Measurements from ENCODE around the gene FAM131B.

FAM131B gene

GRCh38 chr7:143362131-143363015, at the start of gene FAM131B:
Gene FAM131B (minus strand): TSS chr7:143362713. CDS start chr7:143362603, 110 bp downstream.
- Histone ChIP-seq H3K36me3 (ENCODE audit: low read depth) (no peaks in the 10 kb centered on the region), H3K4me3 (ENCODE audit: severe bottlenecking) (peak within 1 kb of the TSS; percentile 32), H3K9me3 (ENCODE audit: severe bottlenecking) (no peaks in the 10 kb centered on the region), H3K4me1 (ENCODE audit: insufficient read depth, poor library complexity, severe bottlenecking) (no peaks in the 10 kb centered on the region), H3K27ac (ENCODE audit: poor library complexity, severe bottlenecking) (no peak within 1 kb of the TSS), H3K27me3 (ENCODE audit: insufficient read depth, poor library complexity, severe bottlenecking) (peaks cover 43% of the 10 kb centered on the region)
- peak; percentile 60 for ATAC-seq (ENCODE audit: low read depth)
- DNase-seq (ENCODE audit: low spot score): no peak
- no peak for TF ChIP-seq CTCF (IDR thresholded peaks at IDR 0.05; ENCODE audit: poor library complexity, severe bottlenecking)

GRCh38 chr7:143411976-143412708, 49.6 kb upstream of the FAM131B start:
- peaks cover 13% of the 10 kb centered on the region for H3K4me1 ChIP-seq (ENCODE audit: insufficient read depth, poor library complexity, severe bottlenecking)
- H3K36me3 ChIP-seq (ENCODE audit: low read depth): no peaks in the 10 kb centered on the region; the same call in 1 of the 2 replicates
- no peak overlapping the region for H3K4me3 ChIP-seq (ENCODE audit: severe bottlenecking)
- TF ChIP-seq CTCF (IDR thresholded peaks at IDR 0.05; ENCODE audit: poor library complexity, severe bottlenecking): no peak
- no peak overlapping the region for H3K27ac ChIP-seq (ENCODE audit: poor library complexity, severe bottlenecking)
- no peak for DNase-seq (ENCODE audit: low spot score)
- H3K9me3 ChIP-seq (ENCODE audit: severe bottlenecking): no peaks in the 10 kb centered on the region
- no peak for ATAC-seq (ENCODE audit: low read depth)
- H3K27me3 ChIP-seq (ENCODE audit: insufficient read depth, poor library complexity, severe bottlenecking): no peaks in the 10 kb centered on the region

- no peaks in the 10 kb centered on the region for H3K9me3 ChIP-seq (ENCODE audit: severe bottlenecking)
- H3K27ac ChIP-seq (ENCODE audit: poor library complexity, severe bottlenecking): no peak overlapping the region
- no peak for TF ChIP-seq CTCF (IDR thresholded peaks at IDR 0.05; ENCODE audit: poor library complexity, severe bottlenecking)
- H3K4me1 ChIP-seq (ENCODE audit: insufficient read depth, poor library complexity, severe bottlenecking): peaks cover 7% of the 10 kb centered on the region
- ATAC-seq (ENCODE audit: low read depth): no peak
- no peak for DNase-seq (ENCODE audit: low spot score)
- H3K4me3 ChIP-seq (ENCODE audit: severe bottlenecking): no peak overlapping the region
- no peaks in the 10 kb centered on the region for H3K27me3 ChIP-seq (ENCODE audit: insufficient read depth, poor library complexity, severe bottlenecking)
- H3K36me3 ChIP-seq (ENCODE audit: low read depth): peaks cover 12% of the 10 kb centered on the region; the same call in 1 of the 2 replicates
Measured at GRCh38 chr7:143410521-143411004, 48.0 kb upstream of the FAM131B start.

GRCh38 chr7:143408686-143409561, 46.4 kb upstream of the FAM131B start, which contains the start of gene EPHA1:
Gene EPHA1 (minus strand): TSS chr7:143408856. CDS start chr7:143408805, 51 bp downstream.
- Histone ChIP-seq H3K9me3 (ENCODE audit: severe bottlenecking) (no peaks in the 10 kb centered on the region), H3K4me1 (ENCODE audit: insufficient read depth, poor library complexity, severe bottlenecking) (peaks cover 4% of the 10 kb centered on the region), H3K27me3 (ENCODE audit: insufficient read depth, poor library complexity, severe bottlenecking) (no peaks in the 10 kb centered on the region), H3K27ac (ENCODE audit: poor library complexity, severe bottlenecking) (peak within 1 kb of the TSS; percentile 59), H3K4me3 (ENCODE audit: severe bottlenecking) (peak within 1 kb of the TSS; percentile 64), H3K36me3 (ENCODE audit: low read depth) (peaks cover 18% of the 10 kb centered on the region; the same call in 1 of the 2 replicates)
- peak; percentile 73 for TF ChIP-seq CTCF (IDR thresholded peaks at IDR 0.05; ENCODE audit: poor library complexity, severe bottlenecking)
- ATAC-seq (ENCODE audit: low read depth): peak; percentile 82
- no peak for DNase-seq (ENCODE audit: low spot score)
